K562 (cell line): Measurements from ENCODE around the gene GPR183. TPM values are rescaled to one million over a fixed set of nuclear protein-coding genes. Genes with fewer than 3 reads are reported as not detected.

ENCODE experiments used
- ATAC-seq: fragments of 200-7000 bp; cut with Tn5 transposase; 3 replicates; pipeline ENCODE4 v1.9.1; 2020; ENCODE audit warnings: moderate library complexity
- BruUV-seq: library from RNA; stranded (reverse); fragments of 400-500 nt; replicated peaks from 2 replicates; lab custom pipeline; 2021; lab: Mats Ljungman, UMichigan
- CTCF ChIA-PET: fragments of 300-600 bp; formaldehyde crosslinking; extraction: SDS; loops from one replicate; lab custom pipeline; 2021; ENCODE audit warnings: low intra/inter-chr PET ratio; lab: Yijun Ruan, JAX
- POLR2A ChIA-PET: fragments of 300-600, 350-650 bp; sonication (Branson Sonifier 250); formaldehyde crosslinking; extraction: SDS; loops from one replicate; lab custom pipeline; 2021; ENCODE audit warnings: antibody characterized with exemption, inconsistent platforms; lab: Yijun Ruan, JAX
- DNase-seq, 4 experiments: peaks; one replicate each; pipeline versions ENCODE4 v3.0.0 to v3.0.0-alpha.2; 2011 to 2018; ENCODE audit warnings: low spot score in 3 of 4, mixed read lengths in 3 of 4; ENCODE audit errors: extremely low read depth in 1 of 4
- FAIRE-seq: peaks from 2 replicates; lab custom pipeline; 2011; peaks lifted over from hg19 to GRCh38; lab: Jason Lieb, UNC
- H2AFZ ChIP-seq: 2 replicates; pipeline ENCODE4 v1.6.0; 2011; ENCODE audit warnings: low read depth, low read length, control low read depth, inconsistent platforms
- H3K27ac ChIP-seq: fragments of 200-600 bp; 3 replicates; pipeline ENCODE4 v1.8.0; 2011; ENCODE audit warnings: low read depth, mild to moderate bottlenecking, control low read depth, inconsistent platforms, low read length, moderate library complexity, mixed read lengths; ENCODE audit errors: extremely low read depth
- H3K27me3 ChIP-seq, 2 experiments: fragments of 300-600 bp in 1 of 2; 2 replicates in 1 of 2; 3 replicates in 1 of 2; pipeline versions ENCODE4 v1.6.0 to v1.8.0; 2011; ENCODE audit warnings: inconsistent platforms in 2 of 2, low read length in 2 of 2, mild to moderate bottlenecking in 1 of 2, mixed read lengths in 1 of 2, moderate library complexity in 1 of 2; ENCODE audit not compliant: control insufficient read depth in 2 of 2, insufficient read depth in 2 of 2
- H3K36me3 ChIP-seq: fragments of 300-600 bp; 3 replicates; pipeline ENCODE4 v1.8.0; 2011; ENCODE audit warnings: mild to moderate bottlenecking, low read length, inconsistent platforms; ENCODE audit not compliant: control insufficient read depth, insufficient read depth
- H3K4me1 ChIP-seq, 2 experiments: fragments of 200-600 bp in 1 of 2; replicated peaks in 1 of 2; 2 replicates in 1 of 2; 3 replicates in 1 of 2; pipeline versions ENCODE4 v1.5.1 to v1.8.0; 2011; ENCODE audit warnings: inconsistent platforms in 2 of 2, low read length in 2 of 2, mild to moderate bottlenecking in 1 of 2, mixed read lengths in 1 of 2, moderate library complexity in 1 of 2; ENCODE audit not compliant: control insufficient read depth in 2 of 2, insufficient read depth in 2 of 2
- H3K4me2 ChIP-seq: 2 replicates; pipeline ENCODE4 v1.6.1; 2011; ENCODE audit warnings: low read length, control low read depth, inconsistent platforms, mixed read lengths; ENCODE audit not compliant: insufficient read depth
- H3K4me3 ChIP-seq: fragments of 200-600 bp; sonication (generic), shearing (Covaris generic); 2 replicates; pipeline ENCODE4 v1.5.1; 2016; ENCODE audit warnings: control low read depth, inconsistent platforms
- H3K79me2 ChIP-seq: fragments of 200-600 bp; 3 replicates; pipeline ENCODE4 v1.8.0; 2011; ENCODE audit warnings: low read length, inconsistent platforms; ENCODE audit not compliant: control insufficient read depth, insufficient read depth
- H3K9ac ChIP-seq, 2 experiments: 2 replicates each; pipeline versions ENCODE4 v1.6.0 to v1.6.1; 2011; ENCODE audit warnings: low read depth in 2 of 2, low read length in 2 of 2, control low read depth in 1 of 2, inconsistent platforms in 1 of 2, mild to moderate bottlenecking in 1 of 2, mixed read lengths in 1 of 2; ENCODE audit not compliant: insufficient read depth in 1 of 2
- H3K9me1 ChIP-seq: one replicate; pipeline ENCODE4 v1.6.0; 2011; ENCODE audit warnings: inconsistent platforms, mild to moderate bottlenecking, low read length, moderate library complexity; ENCODE audit not compliant: control insufficient read depth, insufficient read depth
- H3K9me3 ChIP-seq: replicated peaks from 2 replicates; pipeline ENCODE4 v1.5.1; 2011; ENCODE audit warnings: low read depth, low read length, inconsistent platforms; ENCODE audit not compliant: control insufficient read depth, insufficient read depth
- H4K20me1 ChIP-seq: replicated peaks from 2 replicates; pipeline ENCODE4 v1.6.1; 2011; ENCODE audit warnings: low read length, inconsistent platforms, mixed read lengths; ENCODE audit not compliant: control insufficient read depth, insufficient read depth
- ESRRB ChIP-seq: fragments of 250-450 bp; sonication (Bioruptor Pico); IDR thresholded peaks from 2 replicates; pipeline ENCODE4 v1.5.0; 2020; ENCODE audit warnings: mild to moderate bottlenecking, moderate library complexity, borderline replicate concordance
- FUS ChIP-seq: fragments of 200-400 bp; formaldehyde crosslinking; optimal IDR thresholded peaks from 2 replicates; pipeline ENCODE3; 2017; ENCODE audit warnings: low read depth, low read length
- MED1 ChIP-seq: sonication (generic); formaldehyde crosslinking; IDR thresholded peaks from 2 replicates; pipeline ENCODE4 v1.8.1; 2023; ENCODE audit warnings: missing genetic modification reagents, borderline replicate concordance
- PML ChIP-seq: IDR thresholded peaks from 2 replicates; pipeline ENCODE4 v1.6.1; 2012; ENCODE audit warnings: low read length, inconsistent platforms
- RAD21 ChIP-seq, 2 experiments: fragments of 250-450 bp in 1 of 2; fragments of 450-650 bp in 1 of 2; sonication (Bioruptor Pico) in 1 of 2; formaldehyde crosslinking in 1 of 2; IDR thresholded peaks in 1 of 2; conservative IDR thresholded peaks in 1 of 2; 2 replicates each; pipeline versions ENCODE4 v1.4.0 to v1.8.0; 2020 to 2022; ENCODE audit warnings: mild to moderate bottlenecking in 2 of 2, moderate library complexity in 1 of 2
- SMAD4 ChIP-seq: fragments of 250-450 bp; sonication (Bioruptor Pico); conservative IDR thresholded peaks from 2 replicates; pipeline ENCODE4 v1.8.0; 2021; ENCODE audit warnings: inconsistent platforms, mild to moderate bottlenecking, moderate library complexity
- SMARCE1 ChIP-seq: fragments of 450-650 bp; IDR thresholded peaks from 2 replicates; pipeline ENCODE4 v1.7.1; 2016; ENCODE audit warnings: mild to moderate bottlenecking
- TCF15 ChIP-seq: fragments of 250-450 bp; sonication (Bioruptor Pico); IDR thresholded peaks from 2 replicates; pipeline ENCODE4 v1.8.0; 2022; ENCODE audit warnings: moderate library complexity, mild to moderate bottlenecking, inconsistent platforms
- ZBTB9 ChIP-seq: fragments of 450-650 bp; formaldehyde crosslinking; IDR thresholded peaks from 2 replicates; pipeline ENCODE4 v1.4.0; 2020; ENCODE audit warnings: mild to moderate bottlenecking, moderate library complexity
- ZNF274 ChIP-seq: IDR thresholded peaks from 2 replicates; pipeline ENCODE4 v1.6.1; 2011; ENCODE audit warnings: low read depth, mild to moderate bottlenecking, low read length, moderate library complexity, borderline replicate concordance
- ZNF507 ChIP-seq: conservative IDR thresholded peaks from 2 replicates; pipeline ENCODE4 v1.6.1; 2017; ENCODE audit warnings: missing genetic modification characterization, missing compliant biosample characterization
- WGBS: fragments of 100-300 bp; shearing (Covaris generic); methylation state at CpG from one replicate; pipeline ENCODE4 v1.1.6; 2016; ENCODE audit warnings: low coverage, mixed read lengths; ENCODE audit not compliant: insufficient coverage; ENCODE audit errors: missing lambda C conversion rate; 5-methylcytosine and 5-hydroxymethylcytosine counted together
- in situ Hi-C: fragments of 300-500 bp; cut with MboI; formaldehyde crosslinking; loops from 4 replicates; pipeline ENCODE4 v1.15.0; 2018; ENCODE audit warnings: inconsistent platforms, mixed read lengths
- intact Hi-C: fragments of 100-400 bp; cut with micrococcal nuclease; formaldehyde crosslinking; loops from 2 replicates; pipeline ENCODE4 v1.14.2; 2022
- polyA plus RNA-seq, 8 experiments: library from polyadenylated mRNA; depleted of rRNA in 4 of 8; stranded (reverse) in 5 of 8; unstranded in 3 of 8; fragments of >200 nt; fragmentation: Nextera tagmentation in 2 of 8; fragmentation: Illumina TruSeq in 1 of 8; extraction: Ambion mirVana in 2 of 8; extraction: Trizol in 1 of 8; gene quantifications; 2 replicates each; pipeline versions ENCODE4 v1.2.1 to v1.2.3, GENCODE V29; 2011 to 2014; ENCODE audit warnings: inconsistent platforms in 1 of 8, missing spikeins in 1 of 8
- total RNA-seq, 7 experiments: library from RNA; depleted of rRNA in 6 of 7; stranded (reverse); fragments of >200 nt in 6 of 7; fragmentation: Illumina TruSeq in 2 of 7; extraction: Trizol in 2 of 7; gene quantifications; 2 replicates each; pipeline versions ENCODE4 v1.2.1 to v1.2.3, GENCODE V29; 2011 to 2021; ENCODE audit warnings: low replicate concordance in 1 of 7

GPR183 gene
- total and polyA plus RNA-seq, 9 of the 15 experiments (the other 6 are each of a cell fraction or from before 2014, with no cell fraction given): 1.3 to 10.2 (median 3.7) TPM

- TF ChIP-seq ZNF274: no peak
- TF ChIP-seq PML: no peak
- TF ChIP-seq ESRRB: no peak
Observed at GRCh38 chr13:99289271-99289670, 17.9 kb downstream of the GPR183 start (continued).

- Histone ChIP-seq H3K9ac (no peak overlapping the region), H3K9me1 (no peaks in the 10 kb centered on the region), H3K36me3 (0 out of 3 replicates have a peak, but pooled peaks cover 8% of the 10 kb centered on the region), H3K27ac (no peak overlapping the region), H3K79me2 (no peaks in the 10 kb centered on the region), H2AFZ (no peak overlapping the region), H3K4me1 (no peaks in the 10 kb centered on the region; a peak in 2 of 5 replicates), H3K4me2 (no peak overlapping the region), H3K4me3 (no peak overlapping the region), H3K9me3 (no peaks in the 10 kb centered on the region), H4K20me1 (no peaks in the 10 kb centered on the region), H3K27me3 (no peaks in the 10 kb centered on the region)
- TF ChIP-seq SMARCE1 (no peak), TCF15 (CRISPR knock-in tag) (no peak), FUS (no peak), ZNF507 (tag) (no peak), SMAD4 (no peak), RAD21 (CRISPR knock-in tag; conservative IDR thresholded peaks at IDR 0.05 in 1 of 2, IDR thresholded peaks at IDR 0.05 in 1 of 2) (no peak), ZBTB9 (no peak), MED1 (CRISPR knock-in tag) (no peak)
- DNase-seq (no peak), ATAC-seq (no peak), FAIRE-seq (no peak)
- WGBS: 89% methylated on average over 2 of the region's 2 CpGs
- intact Hi-C loops: no loop called here
- POLR2A ChIA-PET: no interaction called here
- in situ Hi-C loops: no loop called here
- CTCF ChIA-PET: no interaction called here
- no TSS peak for BruUV-seq
Observed at GRCh38 chr13:99288089-99288488, 19.1 kb downstream of the GPR183 start.
